Measurements from ENCODE around the gene CPNE6.

GRCh38 chr14:24113801-24114531 lies 42.6 kb downstream of the CPNE6 start:
- peak; percentile 88 for TF ChIP-seq POLR2AphosphoS5 (IDR thresholded peaks at IDR 0.05; ENCODE audit: low read depth, low read length)
- TF ChIP-seq POLR2A (IDR thresholded peaks at IDR 0.05; ENCODE audit: low read depth, low read length) = peak; percentile 85
- TF ChIP-seq TAF1 (IDR thresholded peaks at IDR 0.05; ENCODE audit: borderline replicate concordance, low read depth, low read length) = peak; percentile 7; the same call in 1 of the 2 replicates

Data from GM12892 (cell line).